SK-N-SH treated with all-trans-retinoic acid at 6 μM for 48 hours (cell line): ENCODE data around the gene NKRF.

Experiments
- CREB5 ChIP-seq: fragments of 250-450 bp; sonication (Bioruptor Pico); IDR thresholded peaks from 2 replicates; pipeline ENCODE4 v1.5.1; 2020; ENCODE audit warnings: low read depth, mild to moderate bottlenecking, moderate library complexity
- ESRRG ChIP-seq: fragments of 250-450 bp; sonication (Bioruptor Pico); IDR thresholded peaks from 2 replicates; pipeline ENCODE4 v1.6.1; 2021; ENCODE audit warnings: mild to moderate bottlenecking
- GLIS3 ChIP-seq: fragments of 250-450 bp; sonication (Bioruptor Pico); IDR thresholded peaks from 2 replicates; pipeline ENCODE4 v1.5.0; 2020; ENCODE audit warnings: mild to moderate bottlenecking, moderate library complexity
- PATZ1 ChIP-seq: fragments of 250-450 bp; sonication (Bioruptor Pico); IDR thresholded peaks from 2 replicates; pipeline ENCODE4 v1.8.0; 2020; ENCODE audit warnings: mild to moderate bottlenecking, moderate library complexity, borderline replicate concordance
- ZC3H10 ChIP-seq: fragments of 250-450 bp; sonication (Bioruptor Pico); IDR thresholded peaks from 2 replicates; pipeline ENCODE4 v1.5.1; 2021; ENCODE audit warnings: mild to moderate bottlenecking, moderate library complexity

- no peak for TF ChIP-seq ZC3H10 (CRISPR knock-in tag)
- no peak for TF ChIP-seq CREB5
- TF ChIP-seq GLIS3: no peak
- no peak for TF ChIP-seq ESRRG (CRISPR knock-in tag)
- TF ChIP-seq PATZ1 (CRISPR knock-in tag): no peak
Measured at GRCh38 chrX:119605464-119606279, 552 bp downstream of the NKRF start.
